ENCODE data around the gene MAP7D1.

The MAP7D1 gene

DNA sequence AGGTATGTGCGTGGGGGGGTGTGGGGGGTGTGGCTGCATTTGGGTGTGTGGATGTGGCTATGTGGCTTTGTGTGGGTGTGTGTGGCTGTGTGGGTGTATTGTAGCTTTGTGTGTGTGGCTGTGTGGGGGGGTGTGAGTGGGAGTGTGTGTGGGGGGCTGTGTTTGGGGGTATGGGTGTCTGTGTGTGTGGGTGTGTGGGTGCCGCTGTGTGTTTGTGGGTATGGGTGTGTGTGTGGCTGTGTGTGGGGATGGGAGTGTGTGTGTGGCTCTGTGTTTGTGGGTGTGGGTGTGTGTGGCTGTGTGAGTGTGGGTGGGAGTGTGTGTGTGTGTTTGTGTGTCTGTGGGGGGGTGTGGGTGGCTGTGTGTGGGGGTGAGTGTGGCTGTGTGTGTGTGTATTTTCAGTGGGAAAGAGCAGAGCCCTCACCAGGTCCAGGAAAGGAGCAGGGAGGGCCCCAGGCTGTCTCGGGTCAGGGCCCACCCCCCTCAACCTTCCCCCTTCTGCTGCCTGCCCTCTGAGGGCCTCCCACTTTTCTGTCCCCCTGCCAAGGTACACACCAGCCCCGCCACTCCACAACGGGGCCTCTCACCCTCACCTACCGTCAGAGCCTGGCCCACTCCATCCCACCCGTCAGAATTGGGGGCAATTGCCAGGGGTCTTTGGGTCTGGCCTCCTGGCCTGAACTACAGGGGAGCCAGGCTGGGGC, 29.0 kb upstream of the MAP7D1 start:
- in situ Hi-C loops (cut with HindIII; ENCODE audit: low sequenced_read_pairs): loop anchor here (25.0 kb wide), 1 partner anchor 160 kb away; no protein-coding TSS in a partner anchor

GRCh38 chr1:36128126-36128904, 27.6 kb upstream of the MAP7D1 start:
- in situ Hi-C loops (cut with HindIII; ENCODE audit: low sequenced_read_pairs): loop anchor here (25.0 kb wide), 1 partner anchor 159 kb away; no protein-coding TSS in a partner anchor

GRCh38 chr1:36128905-36129206, 27.1 kb upstream of the MAP7D1 start:
- in situ Hi-C loops (cut with HindIII; ENCODE audit: low sequenced_read_pairs): loop anchor here (25.0 kb wide), 1 partner anchor 158 kb away; no protein-coding TSS in a partner anchor

GRCh38 chr1:36132029-36132428, 23.9 kb upstream of the MAP7D1 start:
- in situ Hi-C loops (cut with HindIII; ENCODE audit: low sequenced_read_pairs): loop anchor here (25.0 kb wide), 1 partner anchor 155 kb away; no protein-coding TSS in a partner anchor

DNA sequence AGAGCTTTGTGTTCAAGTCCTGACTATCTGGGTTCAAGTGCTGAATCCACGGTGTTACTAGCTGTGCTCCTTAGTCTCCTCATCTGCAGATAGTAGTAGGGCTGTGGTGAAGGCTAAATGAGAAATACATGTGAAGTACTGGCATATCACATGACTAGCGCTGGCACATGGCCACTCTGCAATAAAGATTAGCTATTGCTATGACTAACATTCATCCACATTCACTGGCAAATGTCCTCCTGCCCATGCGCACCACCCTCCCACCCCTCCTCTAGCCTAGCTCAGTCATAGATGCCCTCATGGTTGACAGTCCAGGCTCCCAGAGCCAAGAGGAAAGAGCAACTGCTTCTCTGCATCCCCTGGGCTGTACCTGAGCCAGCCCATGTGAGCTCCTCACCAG, 22.5 kb upstream of the MAP7D1 start:
- in situ Hi-C loops (cut with HindIII; ENCODE audit: low sequenced_read_pairs): loop anchor here (25.0 kb wide), 1 partner anchor 154 kb away; no protein-coding TSS in a partner anchor

DNA sequence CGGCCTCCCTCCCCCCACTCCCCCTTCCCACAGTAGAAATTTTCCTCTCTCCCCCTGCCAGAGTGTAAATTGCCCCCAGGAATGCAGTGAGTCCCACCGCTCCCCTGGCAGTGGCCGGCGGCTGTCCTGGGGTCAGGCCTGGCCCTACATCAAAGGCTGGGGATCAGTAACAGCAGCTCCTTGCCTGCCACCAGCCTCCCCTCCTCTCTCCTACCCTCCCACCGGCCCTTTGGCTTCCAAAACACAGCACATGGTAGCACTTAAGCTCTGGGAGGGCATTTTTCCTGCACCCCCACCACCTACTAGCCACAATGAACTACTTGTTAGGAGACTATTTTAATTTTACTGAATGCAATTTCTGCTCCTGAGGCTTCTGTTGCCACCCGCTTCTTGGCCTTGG, 21.9 kb upstream of the MAP7D1 start:
- in situ Hi-C loops (cut with HindIII; ENCODE audit: low sequenced_read_pairs): loop anchor here (25.0 kb wide), 1 partner anchor 153 kb away; no protein-coding TSS in a partner anchor

- in situ Hi-C loops (cut with HindIII; ENCODE audit: low sequenced_read_pairs): loop anchor here (25.0 kb wide), 1 partner anchor 153 kb away; no protein-coding TSS in a partner anchor
Observed at GRCh38 chr1:36134505-36135329, 21.2 kb upstream of the MAP7D1 start.

- in situ Hi-C loops (cut with HindIII; ENCODE audit: low sequenced_read_pairs): loop anchor here (25.0 kb wide), 1 partner anchor 152 kb away; no protein-coding TSS in a partner anchor
Observed at GRCh38 chr1:36135330-36135667, 20.7 kb upstream of the MAP7D1 start.

- in situ Hi-C loops (cut with HindIII; ENCODE audit: low sequenced_read_pairs): loop anchor here (25.0 kb wide), 1 partner anchor 152 kb away; no protein-coding TSS in a partner anchor
Observed at GRCh38 chr1:36135796-36136195, 20.2 kb upstream of the MAP7D1 start.

GRCh38 chr1:36136535-36136934, 19.4 kb upstream of the MAP7D1 start:
- in situ Hi-C loops (cut with HindIII; ENCODE audit: low sequenced_read_pairs): loop anchor here (25.0 kb wide), 1 partner anchor 151 kb away; no protein-coding TSS in a partner anchor

GRCh38 chr1:36137226-36137625, 18.7 kb upstream of the MAP7D1 start:
- in situ Hi-C loops (cut with HindIII; ENCODE audit: low sequenced_read_pairs): loop anchor here (25.0 kb wide), 1 partner anchor 150 kb away; no protein-coding TSS in a partner anchor

- in situ Hi-C loops (cut with HindIII; ENCODE audit: low sequenced_read_pairs): loop anchor here (25.0 kb wide), 1 partner anchor 150 kb away; no protein-coding TSS in a partner anchor
Observed at GRCh38 chr1:36137776-36138175, 18.2 kb upstream of the MAP7D1 start.

DNA sequence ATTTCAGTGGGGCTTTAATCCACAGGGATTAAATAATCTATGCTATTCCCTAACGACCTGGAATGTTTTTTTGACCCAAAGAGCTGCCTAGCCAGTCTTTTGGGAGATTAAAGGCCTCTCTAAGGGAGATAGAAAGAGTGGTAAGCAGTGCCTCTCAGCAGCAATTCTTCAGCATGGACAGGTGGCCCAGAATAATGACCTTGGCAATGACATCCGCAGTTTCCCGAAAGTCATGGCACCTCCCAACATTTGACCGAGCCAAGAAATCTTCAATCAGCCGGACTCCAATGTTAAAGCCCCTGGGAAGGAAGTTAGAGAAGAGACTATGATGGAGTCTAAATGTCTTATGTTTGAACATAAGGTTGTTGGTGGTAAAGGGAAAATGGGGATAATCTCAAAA, 16.4 kb upstream of the MAP7D1 start:
- in situ Hi-C loops (cut with HindIII; ENCODE audit: low sequenced_read_pairs): loop anchor here (25.0 kb wide), 1 partner anchor 148 kb away; no protein-coding TSS in a partner anchor

- in situ Hi-C loops (cut with HindIII; ENCODE audit: low sequenced_read_pairs): loop anchor here (25.0 kb wide), 1 partner anchor 145 kb away; no protein-coding TSS in a partner anchor
Observed at GRCh38 chr1:36142121-36142520, 13.8 kb upstream of the MAP7D1 start.

DNA sequence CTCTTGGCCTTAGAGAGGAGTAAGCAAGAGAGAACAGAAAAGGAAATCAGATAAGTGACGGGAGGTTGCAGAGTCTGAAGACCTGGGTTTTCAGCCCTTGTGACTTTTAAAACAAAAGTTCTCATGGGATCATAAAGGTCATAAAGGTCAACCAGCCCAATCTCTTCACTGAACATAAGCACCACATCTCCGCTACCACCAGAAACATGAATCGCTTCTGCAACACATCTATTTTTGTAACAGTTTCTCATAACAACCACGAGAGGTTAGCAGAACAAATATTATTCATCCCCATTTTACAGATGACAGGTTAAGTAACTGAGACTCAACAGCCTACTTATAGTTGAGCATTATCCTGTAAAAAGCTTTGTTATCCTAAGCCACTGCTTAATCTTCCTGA, 12.5 kb upstream of the MAP7D1 start:
- in situ Hi-C loops (cut with HindIII; ENCODE audit: low sequenced_read_pairs): loop anchor here (25.0 kb wide), 1 partner anchor 144 kb away; no protein-coding TSS in a partner anchor

- in situ Hi-C loops (cut with HindIII; ENCODE audit: low sequenced_read_pairs): loop anchor here (25.0 kb wide), 1 partner anchor 143 kb away; no protein-coding TSS in a partner anchor
Observed at GRCh38 chr1:36144413-36144812, 11.5 kb upstream of the MAP7D1 start.

DNA sequence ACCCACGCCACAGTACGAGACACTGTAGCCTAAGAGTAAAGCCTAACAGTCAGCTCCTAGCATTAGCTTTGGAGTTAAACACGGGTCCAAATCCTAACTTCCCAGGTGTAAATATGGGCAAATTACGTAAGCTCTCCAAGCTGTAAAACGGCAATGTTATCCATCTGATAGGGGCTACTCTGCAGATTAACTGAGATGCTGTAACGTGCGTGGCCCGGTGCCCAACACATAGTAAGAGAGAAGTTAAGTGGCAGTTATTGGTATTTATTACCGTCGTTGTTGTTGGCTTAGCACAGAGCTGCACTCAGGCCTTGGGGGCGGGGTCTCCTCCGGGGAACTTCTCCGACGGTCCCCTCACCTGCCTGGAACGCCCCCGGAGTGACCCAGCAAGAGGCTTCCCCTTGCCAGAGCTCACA, 7.1 kb upstream of the MAP7D1 start:
- in situ Hi-C loops (cut with HindIII; ENCODE audit: low sequenced_read_pairs): loop anchor here (25.0 kb wide), 1 partner anchor 138 kb away; no protein-coding TSS in a partner anchor

DNA sequence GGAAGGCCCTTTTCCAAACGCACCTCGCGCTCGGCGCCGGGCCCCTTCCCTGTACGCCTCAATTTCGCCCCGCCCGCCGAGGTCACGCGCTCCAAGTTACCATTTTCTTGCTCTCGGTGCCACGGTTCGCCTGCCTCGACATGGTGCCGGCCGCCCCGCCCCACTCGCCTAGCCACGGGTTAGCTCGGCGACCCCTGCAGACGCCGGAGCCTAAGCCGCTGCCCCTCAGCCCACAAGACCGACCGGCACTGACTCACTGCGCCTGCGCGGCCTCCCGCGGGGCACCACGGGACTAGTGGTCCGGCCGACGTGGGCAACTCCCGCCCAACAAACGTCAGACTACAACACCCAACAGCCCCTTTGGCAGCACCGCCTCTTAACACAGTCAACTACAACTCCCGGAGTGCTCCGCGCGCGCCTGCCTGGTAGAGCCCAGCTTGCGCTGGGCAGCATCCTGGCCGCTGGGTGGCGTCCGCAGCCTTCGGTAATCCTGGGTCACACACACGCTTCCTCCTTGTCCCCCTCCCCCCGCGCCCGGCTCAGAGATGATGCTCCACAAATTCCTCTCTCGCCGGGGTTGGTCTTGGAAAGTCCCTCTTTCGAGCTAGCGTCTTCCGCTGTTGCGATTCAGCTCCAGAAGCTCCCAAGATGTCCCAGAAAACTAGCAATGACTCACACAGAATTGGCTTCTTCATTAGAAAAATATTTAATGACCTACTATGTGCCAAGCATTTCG, 6.6 kb upstream of the MAP7D1 start, which contains the start of gene TRAPPC3:
TSS of gene TRAPPC3 (minus strand) at position 250 of the 736 bp plus-strand sequence. CDS start at position 142, 108 bp downstream.
- in situ Hi-C loops (cut with HindIII; ENCODE audit: low sequenced_read_pairs): loop anchor here (25.0 kb wide), 1 partner anchor 138 kb away; no protein-coding TSS in a partner anchor

DNA sequence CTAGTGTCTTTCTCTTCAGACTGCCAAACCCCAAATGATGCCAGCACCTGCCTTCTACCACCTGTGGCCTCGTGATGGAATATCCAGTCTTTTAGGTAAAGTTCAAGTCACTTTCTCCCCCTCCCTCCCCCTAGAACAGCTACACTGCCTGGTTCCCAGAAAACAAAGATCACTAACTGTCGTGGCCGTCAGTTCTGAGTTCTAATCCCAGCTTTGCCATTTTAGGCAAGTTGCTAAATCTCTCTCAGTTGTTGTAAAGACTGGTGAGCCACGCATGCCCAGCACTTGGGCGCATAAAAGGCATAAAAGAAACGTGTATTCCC, 6.0 kb upstream of the MAP7D1 start:
- in situ Hi-C loops (cut with HindIII; ENCODE audit: low sequenced_read_pairs): loop anchor here (25.0 kb wide), 1 partner anchor 137 kb away; no protein-coding TSS in a partner anchor
